WTC11 (cell line): ENCODE results near the gene HDAC9. TPM values are rescaled to one million over a fixed set of nuclear protein-coding genes. Genes with fewer than 3 reads are reported as not detected.

Experiments used
- ATAC-seq: fragments of 200-7000 bp; cut with Tn5 transposase; 2 replicates; pipeline ENCODE4 v1.10.0; 2021; ENCODE audit warnings: mild to moderate bottlenecking, moderate library complexity
- CTCF ChIA-PET: fragments of 300-600 bp; sonication (Branson Sonifier 250); formaldehyde crosslinking; loops from one replicate; lab custom pipeline; 2021; ENCODE audit warnings: antibody characterized with exemption; lab: Charles Lee
- POLR2A ChIA-PET: fragments of 350-600 bp; sonication (Branson Sonifier 250); formaldehyde crosslinking; loops from one replicate; lab custom pipeline; 2021; ENCODE audit warnings: antibody characterized with exemption; lab: Charles Lee
- DNase-seq: peaks from one replicate; pipeline ENCODE4 v3.0.0; 2021; ENCODE audit warnings: low spot score
- H3K27ac Mint-ChIP-seq: 2 replicates; pipeline ENCODE4 v1.8.0; 2021; ENCODE audit warnings: mixed read lengths
- H3K27me3 Mint-ChIP-seq: 2 replicates; pipeline ENCODE4 v1.8.0; 2021; ENCODE audit warnings: low read depth, mild to moderate bottlenecking, moderate library complexity, mixed read lengths
- H3K36me3 Mint-ChIP-seq: 2 replicates; pipeline ENCODE4 v1.8.0; 2021; ENCODE audit warnings: mixed read lengths
- H3K4me1 Mint-ChIP-seq: 2 replicates; pipeline ENCODE4 v1.8.0; 2022; ENCODE audit warnings: mixed read lengths
- H3K4me3 Mint-ChIP-seq: 2 replicates; pipeline ENCODE4 v1.8.0; 2021; ENCODE audit warnings: mild to moderate bottlenecking, moderate library complexity, mixed read lengths
- H3K9me3 Mint-ChIP-seq: 2 replicates; pipeline ENCODE4 v1.8.0; 2021; ENCODE audit warnings: mixed read lengths
- FOXK1 ChIP-seq: sonication (generic); formaldehyde crosslinking; IDR thresholded peaks from 2 replicates; pipeline ENCODE4 v1.8.0; 2022; ENCODE audit warnings: mild to moderate bottlenecking, moderate library complexity, missing genetic modification reagents
- FOXP1 ChIP-seq: sonication (generic); formaldehyde crosslinking; IDR thresholded peaks from 2 replicates; pipeline ENCODE4 v1.8.0; 2022; ENCODE audit warnings: missing genetic modification reagents, mild to moderate bottlenecking, moderate library complexity, borderline replicate concordance
- GABPB1 ChIP-seq: sonication (generic); formaldehyde crosslinking; IDR thresholded peaks from 2 replicates; pipeline ENCODE4 v1.8.1; 2023; ENCODE audit warnings: mild to moderate bottlenecking, missing genetic modification reagents
- GRHL2 ChIP-seq: fragments of 250-450 bp; sonication (Bioruptor Pico); IDR thresholded peaks from 2 replicates; pipeline ENCODE4 v1.8.0; 2022; ENCODE audit warnings: mild to moderate bottlenecking, moderate library complexity; ENCODE audit not compliant: insufficient replicate concordance, severe bottlenecking
- JAZF1 ChIP-seq: fragments of 250-450 bp; sonication (Bioruptor Pico); IDR thresholded peaks from 2 replicates; pipeline ENCODE4 v1.9.0; 2021; ENCODE audit warnings: moderate library complexity, mild to moderate bottlenecking, inconsistent platforms
- KAT7 ChIP-seq: sonication (generic); formaldehyde crosslinking; IDR thresholded peaks from 2 replicates; pipeline ENCODE4 v1.8.1; 2023; ENCODE audit warnings: missing genetic modification reagents, mild to moderate bottlenecking, borderline replicate concordance
- NFATC4 ChIP-seq: fragments of 250-450 bp; sonication (Bioruptor Pico); IDR thresholded peaks from 2 replicates; pipeline ENCODE4 v1.9.0; 2021; ENCODE audit warnings: mild to moderate bottlenecking
- NR2C2 ChIP-seq: sonication (generic); formaldehyde crosslinking; IDR thresholded peaks from 2 replicates; pipeline ENCODE4 v1.8.0; 2022; ENCODE audit warnings: mild to moderate bottlenecking, missing genetic modification reagents
- OVOL2 ChIP-seq: fragments of 250-450 bp; sonication (Bioruptor Pico); IDR thresholded peaks from 2 replicates; pipeline ENCODE4 v1.9.0; 2021; ENCODE audit warnings: mild to moderate bottlenecking, borderline replicate concordance
- PRRX2 ChIP-seq: fragments of 250-450 bp; sonication (Bioruptor Pico); IDR thresholded peaks from 2 replicates; pipeline ENCODE4 v1.8.0; 2021; ENCODE audit warnings: mild to moderate bottlenecking
- RORB ChIP-seq: fragments of 250-450 bp; sonication (Bioruptor Pico); IDR thresholded peaks from 2 replicates; pipeline ENCODE4 v1.9.0; 2021; ENCODE audit warnings: mild to moderate bottlenecking
- SOX15 ChIP-seq: fragments of 250-450 bp; sonication (Bioruptor Pico); IDR thresholded peaks from 2 replicates; pipeline ENCODE4 v1.9.0; 2021; ENCODE audit warnings: mild to moderate bottlenecking
- TCF7 ChIP-seq: sonication (generic); formaldehyde crosslinking; IDR thresholded peaks from 2 replicates; pipeline ENCODE4 v1.8.0; 2022; ENCODE audit warnings: mild to moderate bottlenecking, low read depth, missing genetic modification reagents, moderate library complexity
- TEAD4 ChIP-seq: sonication (generic); formaldehyde crosslinking; IDR thresholded peaks from 2 replicates; pipeline ENCODE4 v1.8.0; 2022; ENCODE audit warnings: mild to moderate bottlenecking, missing genetic modification reagents
- ZBTB21 ChIP-seq: sonication (generic); formaldehyde crosslinking; IDR thresholded peaks from 2 replicates; pipeline ENCODE4 v1.8.1; 2023; ENCODE audit warnings: mild to moderate bottlenecking, missing genetic modification reagents, borderline replicate concordance
- ZNF138 ChIP-seq: sonication (generic); formaldehyde crosslinking; conservative IDR thresholded peaks from 2 replicates; pipeline ENCODE4 v1.8.1; 2022; ENCODE audit warnings: mild to moderate bottlenecking, moderate library complexity, missing genetic modification reagents
- ZNF219 ChIP-seq: sonication (generic); formaldehyde crosslinking; IDR thresholded peaks from 2 replicates; pipeline ENCODE4 v1.8.0; 2023; ENCODE audit warnings: missing genetic modification reagents, mild to moderate bottlenecking, borderline replicate concordance
- ZNF671 ChIP-seq: fragments of 250-450 bp; sonication (Bioruptor Pico); IDR thresholded peaks from 2 replicates; pipeline ENCODE4 v1.8.0; 2021; ENCODE audit warnings: mild to moderate bottlenecking
- total RNA-seq: library from RNA; stranded (reverse); gene quantifications from 3 replicates; pipeline ENCODE4 v1.2.3, GENCODE V29; 2021
- TF ChIP-seq, protein P1 (sequence below): fragments of 250-450 bp; sonication (Bioruptor Pico); IDR thresholded peaks from 2 replicates; pipeline ENCODE4 v1.9.0; 2021; ENCODE audit warnings: mild to moderate bottlenecking
- TF ChIP-seq, protein P2 (sequence below): fragments of 250-450 bp; sonication (Bioruptor Pico); IDR thresholded peaks from 2 replicates; pipeline ENCODE4 v2.1.2; 2022; ENCODE audit warnings: mild to moderate bottlenecking, moderate library complexity
- TF ChIP-seq, protein P3 (sequence below): sonication (generic); formaldehyde crosslinking; conservative IDR thresholded peaks from 2 replicates; pipeline ENCODE4 v1.8.1; 2022; ENCODE audit warnings: mild to moderate bottlenecking, missing genetic modification reagents
- TF ChIP-seq, protein P4 (sequence below): sonication (generic); formaldehyde crosslinking; IDR thresholded peaks from 2 replicates; pipeline ENCODE4 v1.8.1; 2022; ENCODE audit warnings: mild to moderate bottlenecking, missing genetic modification reagents, moderate library complexity, borderline replicate concordance
- TF ChIP-seq, protein P5 (sequence below): sonication (generic); formaldehyde crosslinking; IDR thresholded peaks from 2 replicates; pipeline ENCODE4 v1.8.0; 2023; ENCODE audit warnings: missing genetic modification reagents, mild to moderate bottlenecking, borderline replicate concordance
- TF ChIP-seq, protein P6 (sequence below): sonication (generic); formaldehyde crosslinking; IDR thresholded peaks from 2 replicates; pipeline ENCODE4 v1.8.0; 2022; ENCODE audit warnings: mild to moderate bottlenecking, missing genetic modification reagents

Gene HDAC9
- total RNA-seq, 1 experiment from 2014 or later, result 18.8 TPM

DNA sequence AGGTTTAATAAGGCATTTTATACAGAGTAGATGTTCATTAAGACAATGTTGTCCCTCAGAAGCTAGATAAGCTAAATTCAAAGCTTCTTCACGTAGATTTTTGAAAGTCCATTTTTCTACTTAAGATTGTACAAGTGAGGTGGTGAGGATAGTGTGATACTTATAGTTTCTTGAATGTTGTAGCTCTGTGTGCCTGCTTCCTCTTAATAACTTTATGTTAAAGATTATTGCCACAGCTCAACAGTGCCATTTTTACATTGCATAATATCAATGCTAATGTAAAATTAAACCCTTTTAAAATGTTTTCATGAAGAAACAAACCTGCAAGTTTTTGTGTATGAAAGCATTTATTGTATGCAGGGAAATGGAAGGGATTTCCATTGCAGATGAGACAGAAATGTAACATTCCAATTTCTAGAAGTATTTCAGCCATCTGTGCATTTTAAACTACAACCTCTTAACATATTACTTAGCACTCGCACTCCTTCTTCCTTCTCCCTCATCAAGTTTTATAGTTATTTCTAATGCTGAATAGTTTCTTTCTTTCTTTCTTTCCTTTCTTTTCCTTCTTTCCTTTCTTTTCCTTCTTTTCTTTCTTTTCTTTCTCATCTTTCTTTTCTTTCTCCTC lies 409.9 kb downstream of the HDAC9 start:
- TF ChIP-seq ZNF138 (no peak), RORB (CRISPR knock-in tag) (no peak), TEAD4 (no peak), TCF7 (CRISPR knock-in tag) (no peak), PRRX2 (CRISPR knock-in tag) (no peak)
- TF ChIP-seq, protein P1, sequence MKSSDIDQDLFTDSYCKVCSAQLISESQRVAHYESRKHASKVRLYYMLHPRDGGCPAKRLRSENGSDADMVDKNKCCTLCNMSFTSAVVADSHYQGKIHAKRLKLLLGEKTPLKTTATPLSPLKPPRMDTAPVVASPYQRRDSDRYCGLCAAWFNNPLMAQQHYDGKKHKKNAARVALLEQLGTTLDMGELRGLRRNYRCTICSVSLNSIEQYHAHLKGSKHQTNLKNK, result no peak
- TF ChIP-seq, protein P2, sequence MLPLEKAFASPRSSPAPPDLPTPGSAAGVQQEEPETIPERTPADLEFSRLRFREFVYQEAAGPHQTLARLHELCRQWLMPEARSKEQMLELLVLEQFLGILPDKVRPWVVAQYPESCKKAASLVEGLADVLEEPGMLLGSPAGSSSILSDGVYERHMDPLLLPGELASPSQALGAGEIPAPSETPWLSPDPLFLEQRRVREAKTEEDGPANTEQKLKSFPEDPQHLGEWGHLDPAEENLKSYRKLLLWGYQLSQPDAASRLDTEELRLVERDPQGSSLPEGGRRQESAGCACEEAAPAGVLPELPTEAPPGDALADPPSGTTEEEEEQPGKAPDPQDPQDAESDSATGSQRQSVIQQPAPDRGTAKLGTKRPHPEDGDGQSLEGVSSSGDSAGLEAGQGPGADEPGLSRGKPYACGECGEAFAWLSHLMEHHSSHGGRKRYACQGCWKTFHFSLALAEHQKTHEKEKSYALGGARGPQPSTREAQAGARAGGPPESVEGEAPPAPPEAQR (CRISPR knock-in tag), result no peak
- TF ChIP-seq, all 79 proteins: peak for 0
- DNase-seq, result no peak
- Mint-ChIP-seq H3K27me3 (no peaks in the 10 kb centered on the region), H3K4me1 (peaks cover 8% of the 10 kb centered on the region), H3K9me3 (no peaks in the 10 kb centered on the region), H3K36me3 (no peaks in the 10 kb centered on the region), H3K4me3 (no peak overlapping the region), H3K27ac (no peak overlapping the region)
- ATAC-seq, result no peak
- POLR2A ChIA-PET, result no interaction called here
- CTCF ChIA-PET, result interaction anchor here (1.4 kb wide), 1 partner anchor 9 kb away, joined by 3 read pairs; no protein-coding TSS in a partner anchor

DNA sequence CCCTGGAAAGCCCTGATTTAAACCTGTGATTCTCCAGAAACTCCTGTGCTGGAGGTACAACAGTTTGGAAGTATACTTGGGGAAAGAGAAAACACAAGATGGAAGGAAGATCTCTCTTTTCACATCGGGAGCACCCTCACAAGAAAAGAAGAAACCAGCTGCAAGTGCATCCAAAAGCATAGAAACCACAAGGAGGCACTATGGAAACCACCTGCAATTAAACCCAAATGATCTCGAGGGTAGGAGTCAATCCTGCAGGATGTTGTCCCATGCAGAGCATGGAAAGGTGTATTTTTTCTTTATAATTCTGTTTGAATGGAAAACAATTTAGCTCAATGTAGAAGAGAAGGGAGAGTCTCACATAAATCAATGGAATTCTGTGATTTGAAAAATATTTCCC lies 411.4 kb downstream of the HDAC9 start:
- peaks cover 11% of the 10 kb centered on the region for H3K4me1 Mint-ChIP-seq
- no peak overlapping the region for H3K4me3 Mint-ChIP-seq
- H3K36me3 Mint-ChIP-seq, result no peaks in the 10 kb centered on the region
- ATAC-seq (peak; percentile 78), DNase-seq (no peak)
- no peak overlapping the region for H3K27ac Mint-ChIP-seq
- no peaks in the 10 kb centered on the region for H3K9me3 Mint-ChIP-seq
- H3K27me3 Mint-ChIP-seq, result no peaks in the 10 kb centered on the region
- no peak for TF ChIP-seq OVOL2 (CRISPR knock-in tag)
- CTCF ChIA-PET, result interaction anchor here (0.6 to 1.8 kb wide), 7 partner anchors 12 to 526 kb away, joined by 3 to 11 read pairs (median 3); no protein-coding TSS in a partner anchor
- POLR2A ChIA-PET, result no interaction called here

DNA sequence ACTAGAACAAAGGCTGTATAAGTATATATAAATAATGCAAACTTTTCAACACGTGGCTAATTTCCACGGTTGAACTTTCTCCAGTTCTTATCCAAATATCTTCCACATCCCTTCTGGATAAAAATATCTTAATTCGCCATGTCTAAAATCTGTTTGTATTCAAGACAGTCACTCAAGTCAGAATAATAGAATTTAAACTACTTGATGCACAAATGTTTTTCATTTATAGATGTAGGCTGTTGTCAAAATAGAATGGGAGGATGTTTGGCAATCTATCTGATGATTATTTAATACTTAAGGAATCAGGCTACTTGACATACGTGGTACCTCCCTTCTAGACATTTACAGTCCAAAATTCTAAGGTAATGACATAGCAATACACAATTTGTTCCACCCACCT lies 417.6 kb downstream of the HDAC9 start:
- H3K27ac Mint-ChIP-seq, result no peak overlapping the region
- TF ChIP-seq, protein P3, sequence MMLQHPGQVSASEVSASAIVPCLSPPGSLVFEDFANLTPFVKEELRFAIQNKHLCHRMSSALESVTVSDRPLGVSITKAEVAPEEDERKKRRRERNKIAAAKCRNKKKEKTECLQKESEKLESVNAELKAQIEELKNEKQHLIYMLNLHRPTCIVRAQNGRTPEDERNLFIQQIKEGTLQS (CRISPR knock-in tag), result no peak
- TF ChIP-seq, protein P4, sequence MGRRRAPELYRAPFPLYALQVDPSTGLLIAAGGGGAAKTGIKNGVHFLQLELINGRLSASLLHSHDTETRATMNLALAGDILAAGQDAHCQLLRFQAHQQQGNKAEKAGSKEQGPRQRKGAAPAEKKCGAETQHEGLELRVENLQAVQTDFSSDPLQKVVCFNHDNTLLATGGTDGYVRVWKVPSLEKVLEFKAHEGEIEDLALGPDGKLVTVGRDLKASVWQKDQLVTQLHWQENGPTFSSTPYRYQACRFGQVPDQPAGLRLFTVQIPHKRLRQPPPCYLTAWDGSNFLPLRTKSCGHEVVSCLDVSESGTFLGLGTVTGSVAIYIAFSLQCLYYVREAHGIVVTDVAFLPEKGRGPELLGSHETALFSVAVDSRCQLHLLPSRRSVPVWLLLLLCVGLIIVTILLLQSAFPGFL, result no peak
- TF ChIP-seq ZNF671 (no peak), ZNF219 (CRISPR knock-in tag) (no peak), JAZF1 (no peak), NR2C2 (CRISPR knock-in tag) (no peak), KAT7 (CRISPR knock-in tag) (no peak), ZBTB21 (CRISPR knock-in tag) (no peak), GRHL2 (CRISPR knock-in tag) (no peak), FOXK1 (CRISPR knock-in tag) (no peak), SOX15 (no peak), RORB (CRISPR knock-in tag) (no peak), TEAD4 (no peak), NFATC4 (CRISPR knock-in tag) (no peak), GABPB1 (CRISPR knock-in tag) (no peak), FOXP1 (no peak)
- TF ChIP-seq, protein P5, sequence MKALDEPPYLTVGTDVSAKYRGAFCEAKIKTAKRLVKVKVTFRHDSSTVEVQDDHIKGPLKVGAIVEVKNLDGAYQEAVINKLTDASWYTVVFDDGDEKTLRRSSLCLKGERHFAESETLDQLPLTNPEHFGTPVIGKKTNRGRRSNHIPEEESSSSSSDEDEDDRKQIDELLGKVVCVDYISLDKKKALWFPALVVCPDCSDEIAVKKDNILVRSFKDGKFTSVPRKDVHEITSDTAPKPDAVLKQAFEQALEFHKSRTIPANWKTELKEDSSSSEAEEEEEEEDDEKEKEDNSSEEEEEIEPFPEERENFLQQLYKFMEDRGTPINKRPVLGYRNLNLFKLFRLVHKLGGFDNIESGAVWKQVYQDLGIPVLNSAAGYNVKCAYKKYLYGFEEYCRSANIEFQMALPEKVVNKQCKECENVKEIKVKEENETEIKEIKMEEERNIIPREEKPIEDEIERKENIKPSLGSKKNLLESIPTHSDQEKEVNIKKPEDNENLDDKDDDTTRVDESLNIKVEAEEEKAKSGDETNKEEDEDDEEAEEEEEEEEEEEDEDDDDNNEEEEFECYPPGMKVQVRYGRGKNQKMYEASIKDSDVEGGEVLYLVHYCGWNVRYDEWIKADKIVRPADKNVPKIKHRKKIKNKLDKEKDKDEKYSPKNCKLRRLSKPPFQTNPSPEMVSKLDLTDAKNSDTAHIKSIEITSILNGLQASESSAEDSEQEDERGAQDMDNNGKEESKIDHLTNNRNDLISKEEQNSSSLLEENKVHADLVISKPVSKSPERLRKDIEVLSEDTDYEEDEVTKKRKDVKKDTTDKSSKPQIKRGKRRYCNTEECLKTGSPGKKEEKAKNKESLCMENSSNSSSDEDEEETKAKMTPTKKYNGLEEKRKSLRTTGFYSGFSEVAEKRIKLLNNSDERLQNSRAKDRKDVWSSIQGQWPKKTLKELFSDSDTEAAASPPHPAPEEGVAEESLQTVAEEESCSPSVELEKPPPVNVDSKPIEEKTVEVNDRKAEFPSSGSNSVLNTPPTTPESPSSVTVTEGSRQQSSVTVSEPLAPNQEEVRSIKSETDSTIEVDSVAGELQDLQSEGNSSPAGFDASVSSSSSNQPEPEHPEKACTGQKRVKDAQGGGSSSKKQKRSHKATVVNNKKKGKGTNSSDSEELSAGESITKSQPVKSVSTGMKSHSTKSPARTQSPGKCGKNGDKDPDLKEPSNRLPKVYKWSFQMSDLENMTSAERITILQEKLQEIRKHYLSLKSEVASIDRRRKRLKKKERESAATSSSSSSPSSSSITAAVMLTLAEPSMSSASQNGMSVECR, result no peak
- TF ChIP-seq, protein P6, sequence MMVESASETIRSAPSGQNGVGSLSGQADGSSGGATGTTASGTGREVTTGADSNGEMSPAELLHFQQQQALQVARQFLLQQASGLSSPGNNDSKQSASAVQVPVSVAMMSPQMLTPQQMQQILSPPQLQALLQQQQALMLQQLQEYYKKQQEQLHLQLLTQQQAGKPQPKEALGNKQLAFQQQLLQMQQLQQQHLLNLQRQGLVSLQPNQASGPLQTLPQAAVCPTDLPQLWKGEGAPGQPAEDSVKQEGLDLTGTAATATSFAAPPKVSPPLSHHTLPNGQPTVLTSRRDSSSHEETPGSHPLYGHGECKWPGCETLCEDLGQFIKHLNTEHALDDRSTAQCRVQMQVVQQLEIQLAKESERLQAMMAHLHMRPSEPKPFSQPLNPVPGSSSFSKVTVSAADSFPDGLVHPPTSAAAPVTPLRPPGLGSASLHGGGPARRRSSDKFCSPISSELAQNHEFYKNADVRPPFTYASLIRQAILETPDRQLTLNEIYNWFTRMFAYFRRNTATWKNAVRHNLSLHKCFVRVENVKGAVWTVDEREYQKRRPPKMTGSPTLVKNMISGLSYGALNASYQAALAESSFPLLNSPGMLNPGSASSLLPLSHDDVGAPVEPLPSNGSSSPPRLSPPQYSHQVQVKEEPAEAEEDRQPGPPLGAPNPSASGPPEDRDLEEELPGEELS, result no peak
- DNase-seq (no peak), ATAC-seq (no peak)
- no peak overlapping the region for H3K4me3 Mint-ChIP-seq
- no peaks in the 10 kb centered on the region for H3K9me3 Mint-ChIP-seq
- peaks cover 16% of the 10 kb centered on the region for H3K4me1 Mint-ChIP-seq
- POLR2A ChIA-PET, result no interaction called here
- CTCF ChIA-PET, result no interaction called here
- H3K27me3 Mint-ChIP-seq, result no peaks in the 10 kb centered on the region
- no peaks in the 10 kb centered on the region for H3K36me3 Mint-ChIP-seq
